Activated CD8-positive, alpha-beta T cell treated with anti-CD3 and anti-CD28 coated beads, Interleukin-2, amount 10 ng/mL, durations not matched to agents 7 days and 5 days (primary cell): ENCODE results near the gene SLIT3. TPM values are rescaled to one million over a fixed set of nuclear protein-coding genes. Genes with fewer than 3 reads are reported as not detected.

Experiments used
- ATAC-seq: fragments of 150-1000 bp; cut with Tn5 transposase; one replicate; pipeline ENCODE4 v1.10.0; 2021; ENCODE audit warnings: moderate library complexity
- CTCF ChIA-PET: fragments of 350-600 bp; sonication (Branson Sonifier 250); formaldehyde crosslinking; loops from one replicate; lab custom pipeline; 2021; ENCODE audit warnings: antibody characterized with exemption; lab: Charles Lee
- POLR2A ChIA-PET: fragments of 350-600 bp; sonication (Branson Sonifier 250); formaldehyde crosslinking; loops from one replicate; lab custom pipeline; 2021; ENCODE audit warnings: antibody characterized with exemption; lab: Charles Lee
- DNase-seq: peaks from one replicate; pipeline ENCODE4 v3.0.0-alpha.2; 2020
- H3K27ac Mint-ChIP-seq: one replicate; pipeline ENCODE4 v1.8.0; 2021; ENCODE audit warnings: mild to moderate bottlenecking, mixed read lengths
- H3K27me3 Mint-ChIP-seq: one replicate; pipeline ENCODE4 v1.8.0; 2021; ENCODE audit warnings: low read depth, mixed read lengths
- H3K36me3 Mint-ChIP-seq: one replicate; pipeline ENCODE4 v1.8.0; 2021; ENCODE audit warnings: low read depth, mixed read lengths
- H3K4me1 Mint-ChIP-seq: one replicate; pipeline ENCODE4 v1.8.0; 2021; ENCODE audit warnings: low read depth, mixed read lengths
- H3K4me3 Mint-ChIP-seq: one replicate; pipeline ENCODE4 v1.8.0; 2021; ENCODE audit warnings: mild to moderate bottlenecking, mixed read lengths
- H3K9me3 Mint-ChIP-seq: one replicate; pipeline ENCODE4 v1.8.0; 2022; ENCODE audit warnings: mixed read lengths; ENCODE audit not compliant: insufficient read depth
- total RNA-seq, 2 experiments: library from RNA; stranded (reverse); gene quantifications; one replicate each; pipeline ENCODE4 v1.2.3, GENCODE V29; 2021

The SLIT3 gene
- total RNA-seq, 2 experiments from 2014 or later: not detected

- Mint-ChIP-seq H3K4me3 (no peak overlapping the region), H3K4me1 (no peaks in the 10 kb centered on the region), H3K9me3 (no peaks in the 10 kb centered on the region), H3K27me3 (no peaks in the 10 kb centered on the region), H3K27ac (no peak overlapping the region), H3K36me3 (no peaks in the 10 kb centered on the region)
- ChIA-PET POLR2A (no interaction called here), CTCF (no interaction called here)
- DNase-seq: no peak
- no peak for ATAC-seq
Observed at GRCh38 chr5:169088028-169088725, 212.8 kb downstream of the SLIT3 start.

GRCh38 chr5:169085636-169086035, 215.3 kb downstream of the SLIT3 start:
- CTCF ChIA-PET: no interaction called here
- ATAC-seq (no peak), DNase-seq (no peak)
- Mint-ChIP-seq H3K27ac (no peak overlapping the region), H3K4me3 (no peak overlapping the region), H3K36me3 (no peaks in the 10 kb centered on the region), H3K9me3 (no peaks in the 10 kb centered on the region), H3K4me1 (no peaks in the 10 kb centered on the region), H3K27me3 (no peaks in the 10 kb centered on the region)
- POLR2A ChIA-PET: no interaction called here

- Mint-ChIP-seq H3K36me3 (no peaks in the 10 kb centered on the region), H3K9me3 (no peaks in the 10 kb centered on the region), H3K4me1 (no peaks in the 10 kb centered on the region), H3K4me3 (no peak overlapping the region), H3K27me3 (no peaks in the 10 kb centered on the region), H3K27ac (no peak overlapping the region)
- ATAC-seq (no peak), DNase-seq (no peak)
- ChIA-PET CTCF (no interaction called here), POLR2A (no interaction called here)
Observed at GRCh38 chr5:169085212-169085611, 215.7 kb downstream of the SLIT3 start.

- Mint-ChIP-seq H3K4me3 (no peak overlapping the region), H3K4me1 (no peaks in the 10 kb centered on the region), H3K27me3 (no peaks in the 10 kb centered on the region), H3K27ac (no peak overlapping the region), H3K36me3 (no peaks in the 10 kb centered on the region), H3K9me3 (no peaks in the 10 kb centered on the region)
- CTCF ChIA-PET: no interaction called here
- POLR2A ChIA-PET: no interaction called here
- no peak for ATAC-seq
- no peak for DNase-seq
Observed at GRCh38 chr5:169084775-169085174, 216.2 kb downstream of the SLIT3 start.

- no peak for ATAC-seq
- no peaks in the 10 kb centered on the region for H3K27me3 Mint-ChIP-seq
- no peaks in the 10 kb centered on the region for H3K9me3 Mint-ChIP-seq
- ChIA-PET POLR2A (no interaction called here), CTCF (no interaction called here)
- H3K27ac Mint-ChIP-seq: no peak overlapping the region
- no peaks in the 10 kb centered on the region for H3K4me1 Mint-ChIP-seq
- no peaks in the 10 kb centered on the region for H3K36me3 Mint-ChIP-seq
- no peak overlapping the region for H3K4me3 Mint-ChIP-seq
- no peak for DNase-seq
Observed at GRCh38 chr5:169083394-169084018, 217.4 kb downstream of the SLIT3 start.

GRCh38 chr5:169081000-169081724, 219.8 kb downstream of the SLIT3 start:
- DNase-seq (no peak), ATAC-seq (no peak)
- Mint-ChIP-seq H3K36me3 (no peaks in the 10 kb centered on the region), H3K4me3 (no peak overlapping the region), H3K9me3 (no peaks in the 10 kb centered on the region), H3K4me1 (no peaks in the 10 kb centered on the region), H3K27ac (no peak overlapping the region), H3K27me3 (no peaks in the 10 kb centered on the region)
- ChIA-PET POLR2A (no interaction called here), CTCF (no interaction called here)

- ATAC-seq (no peak), DNase-seq (no peak)
- H3K4me3 Mint-ChIP-seq: no peak overlapping the region
- no peaks in the 10 kb centered on the region for H3K27me3 Mint-ChIP-seq
- H3K4me1 Mint-ChIP-seq: no peaks in the 10 kb centered on the region
- ChIA-PET POLR2A (no interaction called here), CTCF (no interaction called here)
- H3K27ac Mint-ChIP-seq: no peak overlapping the region
- no peaks in the 10 kb centered on the region for H3K9me3 Mint-ChIP-seq
- H3K36me3 Mint-ChIP-seq: no peaks in the 10 kb centered on the region
Observed at GRCh38 chr5:169080448-169080911, 220.5 kb downstream of the SLIT3 start.

- CTCF ChIA-PET: no interaction called here
- DNase-seq: no peak
- H3K9me3 Mint-ChIP-seq: no peaks in the 10 kb centered on the region
- no peak overlapping the region for H3K4me3 Mint-ChIP-seq
- H3K27me3 Mint-ChIP-seq: no peaks in the 10 kb centered on the region
- POLR2A ChIA-PET: no interaction called here
- no peak overlapping the region for H3K27ac Mint-ChIP-seq
- no peak for ATAC-seq
- no peaks in the 10 kb centered on the region for H3K36me3 Mint-ChIP-seq
- no peaks in the 10 kb centered on the region for H3K4me1 Mint-ChIP-seq
Observed at GRCh38 chr5:169079697-169080096, 221.2 kb downstream of the SLIT3 start.

- Mint-ChIP-seq H3K36me3 (no peaks in the 10 kb centered on the region), H3K27me3 (no peaks in the 10 kb centered on the region), H3K4me1 (no peaks in the 10 kb centered on the region), H3K9me3 (no peaks in the 10 kb centered on the region), H3K27ac (no peak overlapping the region), H3K4me3 (no peak overlapping the region)
- DNase-seq (no peak), ATAC-seq (no peak)
- ChIA-PET POLR2A (no interaction called here), CTCF (no interaction called here)
Observed at GRCh38 chr5:169074839-169075238, 226.1 kb downstream of the SLIT3 start.

- DNase-seq (no peak), ATAC-seq (no peak)
- Mint-ChIP-seq H3K4me1 (no peaks in the 10 kb centered on the region), H3K27ac (no peak overlapping the region), H3K4me3 (no peak overlapping the region), H3K27me3 (no peaks in the 10 kb centered on the region), H3K36me3 (no peaks in the 10 kb centered on the region), H3K9me3 (no peaks in the 10 kb centered on the region)
- ChIA-PET CTCF (no interaction called here), POLR2A (no interaction called here)
Observed at GRCh38 chr5:169072233-169072632, 228.7 kb downstream of the SLIT3 start.

- H3K4me1 Mint-ChIP-seq: no peaks in the 10 kb centered on the region
- CTCF ChIA-PET: no interaction called here
- POLR2A ChIA-PET: no interaction called here
- no peak for ATAC-seq
- no peak overlapping the region for H3K27ac Mint-ChIP-seq
- H3K27me3 Mint-ChIP-seq: no peaks in the 10 kb centered on the region
- DNase-seq: no peak
- H3K4me3 Mint-ChIP-seq: no peak overlapping the region
- H3K36me3 Mint-ChIP-seq: no peaks in the 10 kb centered on the region
- no peaks in the 10 kb centered on the region for H3K9me3 Mint-ChIP-seq
Observed at GRCh38 chr5:169070413-169070812, 230.5 kb downstream of the SLIT3 start.

- Mint-ChIP-seq H3K27ac (no peak overlapping the region), H3K36me3 (no peaks in the 10 kb centered on the region), H3K9me3 (no peaks in the 10 kb centered on the region), H3K4me1 (no peaks in the 10 kb centered on the region), H3K4me3 (no peak overlapping the region), H3K27me3 (peaks cover 5% of the 10 kb centered on the region)
- ChIA-PET CTCF (no interaction called here), POLR2A (no interaction called here)
- no peak for DNase-seq
- ATAC-seq: no peak
Observed at GRCh38 chr5:169067751-169068173, 233.2 kb downstream of the SLIT3 start.
